ENCODE measurements around the gene SNAPC1. TPM values are rescaled to one million over a fixed set of nuclear protein-coding genes. Genes with fewer than 3 reads are reported as not detected.

The SNAPC1 gene
- total RNA-seq, 4 donors from 2014 or later, result 3.2 to 9.2 (median 6.2) TPM

- TF ChIP-seq POLR2A (IDR thresholded peaks at IDR 0.05) (no peak), CTCF (IDR thresholded peaks at IDR 0.05) (no peak)
- H3K4me3 ChIP-seq, result peak overlapping the region; percentile 33 to 66 (median 44)
- no peak overlapping the region for H3K27ac ChIP-seq
- 25 to 92% methylated on average over 2 to 7 of the region's 25 CpGs for WGBS, 2 donors
- H3K27me3 ChIP-seq, result peaks cover 0 to 62% (median 5%) of the 10 kb centered on the region in 4 donors
- H3K4me1 ChIP-seq, result peaks cover 6 to 14% (median 6%) of the 10 kb centered on the region in 3 donors
- intact Hi-C loops (cut with DNase I), result no loop called here
- no peaks in the 10 kb centered on the region for H3K36me3 ChIP-seq
- DNase-seq, result no peak
- H3K9me3 ChIP-seq, result no peaks in the 10 kb centered on the region
These were observed 50.9 kb downstream of the SNAPC1 start for GRCh38 chr14:61813096-61813606.

- H3K9me3 ChIP-seq, result no peaks in the 10 kb centered on the region
- H3K27me3 ChIP-seq, result peaks cover 0 to 10% (median 0%) of the 10 kb centered on the region in 4 donors
- intact Hi-C loops (cut with DNase I), result no loop called here
- no peak overlapping the region for H3K4me3 ChIP-seq
- 90 to 100% methylated on average over 2 of the region's 2 CpGs for WGBS, 2 donors
- H3K36me3 ChIP-seq, result no peaks in the 10 kb centered on the region
- TF ChIP-seq CTCF (IDR thresholded peaks at IDR 0.05), result no peak
- no peak for TF ChIP-seq POLR2A (IDR thresholded peaks at IDR 0.05)
- no peak for DNase-seq
- no peaks in the 10 kb centered on the region for H3K4me1 ChIP-seq
- no peak overlapping the region for H3K27ac ChIP-seq
These were observed 60.2 kb downstream of the SNAPC1 start for GRCh38 chr14:61822458-61822857.

GRCh38 chr14:61832783-61833182, 70.6 kb downstream of the SNAPC1 start:
- DNase-seq, result no peak
- no peak overlapping the region for H3K4me3 ChIP-seq
- no peaks in the 10 kb centered on the region for H3K36me3 ChIP-seq
- no peaks in the 10 kb centered on the region for H3K27me3 ChIP-seq
- H3K27ac ChIP-seq, result no peak overlapping the region
- TF ChIP-seq POLR2A (IDR thresholded peaks at IDR 0.05) (no peak), CTCF (IDR thresholded peaks at IDR 0.05) (no peak)
- intact Hi-C loops (cut with DNase I), result loop anchor here (10.0 kb wide), 1 partner anchor 538 kb away; no protein-coding TSS in a partner anchor
- peaks cover 0 to under 1% (median 0%) of the 10 kb centered on the region in 3 donors for H3K4me1 ChIP-seq
- 53 to 63% methylated on average over 3 of the region's 3 CpGs for WGBS, 2 donors
- no peaks in the 10 kb centered on the region for H3K9me3 ChIP-seq

GRCh38 chr14:61836184-61836583, 74.0 kb downstream of the SNAPC1 start:
- intact Hi-C loops (cut with DNase I), result loop anchor here (5.0 to 10.0 kb wide), 2 partner anchors 379 to 541 kb away; no protein-coding TSS in a partner anchor
- Histone ChIP-seq H3K36me3 (no peaks in the 10 kb centered on the region), H3K4me3 (no peak overlapping the region), H3K4me1 (peaks cover 0 to 11% (median 0%) of the 10 kb centered on the region in 3 donors), H3K9me3 (no peaks in the 10 kb centered on the region), H3K27me3 (no peaks in the 10 kb centered on the region), H3K27ac (no peak overlapping the region)
- no peak for DNase-seq
- 87 to 92% methylated on average over 3 of the region's 3 CpGs for WGBS, 2 donors
- no peak for TF ChIP-seq POLR2A (IDR thresholded peaks at IDR 0.05)
- TF ChIP-seq CTCF (IDR thresholded peaks at IDR 0.05), result no peak

- intact Hi-C loops (cut with DNase I), result loop anchor here (5.0 to 10.0 kb wide), 2 partner anchors 380 to 542 kb away; no protein-coding TSS in a partner anchor
- 87 to 91% methylated on average over 1 of the region's 1 CpG for WGBS, 2 donors
- Histone ChIP-seq H3K9me3 (no peaks in the 10 kb centered on the region), H3K27ac (no peak overlapping the region), H3K27me3 (no peaks in the 10 kb centered on the region), H3K4me1 (peaks cover 0 to 11% (median 0%) of the 10 kb centered on the region in 3 donors), H3K36me3 (no peaks in the 10 kb centered on the region), H3K4me3 (no peak overlapping the region)
- TF ChIP-seq CTCF (IDR thresholded peaks at IDR 0.05), result no peak
- DNase-seq, result no peak
These were observed 74.6 kb downstream of the SNAPC1 start for GRCh38 chr14:61836807-61837206.

Data from esophagus squamous epithelium (tissue), 5 donors.